Thyroid gland (tissue), 4 donors: ENCODE measurements around the gene OLFM1.

Experiments used
- CTCF ChIP-seq, 6 experiments: fragments of 200-600 bp in 3 of 6; fragments of 450-650 bp in 3 of 6; sonication (generic) in 3 of 6; IDR thresholded peaks; one replicate each; pipeline ENCODE4 v1.5.1; 2016 to 2019; ENCODE audit warnings: antibody characterized with exemption in 6 of 6, mild to moderate bottlenecking in 2 of 6, inconsistent platforms in 1 of 6, moderate library complexity in 1 of 6
- POLR2A ChIP-seq, 2 donors: fragments of 450-650 bp; IDR thresholded peaks; one replicate each; pipeline ENCODE4 v1.6.1; 2017; ENCODE audit warnings: antibody characterized with exemption in 2 of 2, mild to moderate bottlenecking in 2 of 2, moderate library complexity in 1 of 2

DNA sequence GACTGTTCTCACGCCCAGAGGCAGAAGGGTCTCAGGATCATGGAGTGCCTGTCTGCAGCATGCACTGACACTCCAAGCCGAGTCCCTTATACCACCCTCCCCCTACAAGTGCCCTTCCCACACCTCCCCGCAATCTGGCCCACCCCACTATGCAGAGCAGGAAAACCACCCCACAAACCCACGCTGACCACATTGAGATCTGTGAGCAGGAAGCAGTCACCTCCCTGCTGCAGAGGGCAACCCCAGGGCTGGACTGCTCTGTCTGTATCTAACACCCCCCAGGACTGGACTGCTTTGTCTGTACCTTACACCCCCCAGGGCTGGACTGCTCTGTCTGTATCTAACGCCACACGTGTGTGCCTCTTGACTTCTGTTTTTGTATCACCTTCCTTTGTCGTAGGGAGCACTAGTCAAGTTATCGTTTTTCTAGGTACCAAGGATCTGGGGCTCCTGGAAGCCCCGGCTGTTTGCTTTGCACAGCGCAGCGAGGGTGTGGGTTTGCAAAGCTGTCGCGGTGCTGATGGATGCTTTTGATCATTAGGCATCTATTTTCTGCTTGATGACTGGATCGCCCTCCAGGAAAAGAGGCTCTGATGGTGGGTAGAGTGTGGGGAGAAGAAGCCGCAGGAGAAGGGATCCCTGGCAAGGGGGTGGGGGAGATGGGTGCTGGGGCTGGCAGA, 21.5 kb downstream of the OLFM1 start:
- TF ChIP-seq CTCF (IDR thresholded peaks at IDR 0.05) (no peak), POLR2A (IDR thresholded peaks at IDR 0.05) (no peak)
